Measurements from ENCODE around the gene HOXC9.

Gene HOXC9

DNA sequence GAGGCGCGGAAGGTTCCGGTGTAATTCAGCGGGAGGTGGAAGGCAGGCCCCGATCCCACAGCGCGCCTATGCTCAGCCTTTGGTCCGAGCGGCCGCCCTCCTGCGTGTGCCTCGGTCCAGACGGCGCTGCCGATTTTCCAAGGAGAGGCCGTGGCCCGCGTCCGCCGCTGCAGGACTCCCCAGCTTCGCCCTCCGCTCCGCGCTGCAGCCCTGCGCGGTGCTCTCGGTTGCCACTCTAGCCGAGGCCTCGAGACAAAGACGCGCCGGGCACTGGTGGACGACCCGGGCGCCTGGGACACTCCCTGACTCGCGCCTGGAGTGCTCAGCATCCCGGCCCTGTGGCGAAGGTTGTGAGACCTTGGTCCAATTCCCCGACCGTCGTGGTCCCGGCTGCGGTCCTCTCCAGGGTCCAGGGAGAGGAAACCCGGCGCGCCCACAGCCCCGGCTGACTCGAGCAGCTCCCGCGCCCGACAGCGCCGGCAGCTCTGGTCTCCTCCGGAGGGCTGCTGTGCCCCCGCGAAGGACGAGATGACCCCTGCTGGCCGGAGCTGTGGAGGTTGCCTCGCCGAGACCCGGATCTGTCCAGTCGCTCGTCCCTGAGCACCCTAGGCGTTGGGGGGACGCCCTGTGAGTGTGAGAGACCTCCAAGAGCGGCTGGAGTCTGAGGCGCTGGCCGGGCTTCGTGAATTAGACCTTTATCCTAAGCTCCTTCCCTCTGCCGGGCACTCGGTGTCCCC, 38.8 kb upstream of the HOXC9 start:
- H3F3A ChIP-seq (ENCODE audit: insufficient read depth), result no peaks in the 10 kb centered on the region
- H3K27me3 ChIP-seq (ENCODE audit: low read length), result 0 out of 2 replicates have a peak, but pooled peaks cover 4% of the 10 kb centered on the region
- H3K9ac ChIP-seq (ENCODE audit: low read length), result no peak overlapping the region
- no peak for TF ChIP-seq EZH2phosphoT487 (conservative IDR thresholded peaks at IDR 0.05; ENCODE audit: low read length)
- TF ChIP-seq, protein P1, sequence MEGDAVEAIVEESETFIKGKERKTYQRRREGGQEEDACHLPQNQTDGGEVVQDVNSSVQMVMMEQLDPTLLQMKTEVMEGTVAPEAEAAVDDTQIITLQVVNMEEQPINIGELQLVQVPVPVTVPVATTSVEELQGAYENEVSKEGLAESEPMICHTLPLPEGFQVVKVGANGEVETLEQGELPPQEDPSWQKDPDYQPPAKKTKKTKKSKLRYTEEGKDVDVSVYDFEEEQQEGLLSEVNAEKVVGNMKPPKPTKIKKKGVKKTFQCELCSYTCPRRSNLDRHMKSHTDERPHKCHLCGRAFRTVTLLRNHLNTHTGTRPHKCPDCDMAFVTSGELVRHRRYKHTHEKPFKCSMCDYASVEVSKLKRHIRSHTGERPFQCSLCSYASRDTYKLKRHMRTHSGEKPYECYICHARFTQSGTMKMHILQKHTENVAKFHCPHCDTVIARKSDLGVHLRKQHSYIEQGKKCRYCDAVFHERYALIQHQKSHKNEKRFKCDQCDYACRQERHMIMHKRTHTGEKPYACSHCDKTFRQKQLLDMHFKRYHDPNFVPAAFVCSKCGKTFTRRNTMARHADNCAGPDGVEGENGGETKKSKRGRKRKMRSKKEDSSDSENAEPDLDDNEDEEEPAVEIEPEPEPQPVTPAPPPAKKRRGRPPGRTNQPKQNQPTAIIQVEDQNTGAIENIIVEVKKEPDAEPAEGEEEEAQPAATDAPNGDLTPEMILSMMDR (IDR thresholded peaks at IDR 0.05; ENCODE audit: insufficient read depth, low read length, poor library complexity, severe bottlenecking), result no peak
- no peaks in the 10 kb centered on the region for H3K36me3 ChIP-seq (ENCODE audit: low read length)
- H3K79me2 ChIP-seq (ENCODE audit: insufficient read depth, low read length), result no peaks in the 10 kb centered on the region
- no peaks in the 10 kb centered on the region for H3K9me2 ChIP-seq (replicated peaks; ENCODE audit: insufficient read depth, low read length)
- H4K20me1 ChIP-seq (ENCODE audit: low read depth, low read length), result no peaks in the 10 kb centered on the region
- H3K27ac ChIP-seq (ENCODE audit: low read depth, low read length), result no peak overlapping the region
- H3K9me3 ChIP-seq (ENCODE audit: insufficient read depth, low read length), result no peaks in the 10 kb centered on the region
- H3K4me3 ChIP-seq (ENCODE audit: insufficient read depth, low read length, poor library complexity, severe bottlenecking), result no peak overlapping the region
- no peak overlapping the region for H2AFZ ChIP-seq (ENCODE audit: low read depth, low read length, severe bottlenecking)
- H3K4me2 ChIP-seq (ENCODE audit: low read depth, low read length, poor library complexity, severe bottlenecking), result no peak overlapping the region

DNA sequence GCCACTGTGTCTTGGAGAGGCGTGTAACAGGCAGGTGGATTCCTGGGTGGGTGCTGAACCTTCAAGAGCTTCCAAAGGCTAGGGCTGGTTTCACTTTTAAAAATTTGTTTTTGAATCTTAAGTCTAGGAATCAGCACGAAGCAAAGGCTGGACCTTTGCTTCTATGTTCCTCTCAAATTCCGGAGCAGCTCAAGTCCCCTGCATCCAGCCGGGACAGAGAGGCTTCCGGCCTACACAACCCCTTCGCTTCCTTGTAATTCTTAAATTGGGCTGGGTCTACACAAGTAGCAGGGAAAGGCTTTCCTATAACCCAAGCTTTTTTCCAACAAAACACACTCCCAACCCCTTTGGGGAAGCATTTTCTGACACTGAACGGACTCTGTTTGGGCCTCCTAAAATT, 37.0 kb upstream of the HOXC9 start:
- TF ChIP-seq, protein P1 (IDR thresholded peaks at IDR 0.05; ENCODE audit: insufficient read depth, low read length, poor library complexity, severe bottlenecking), result no peak
- no peak for TF ChIP-seq EZH2phosphoT487 (conservative IDR thresholded peaks at IDR 0.05; ENCODE audit: low read length)
- Histone ChIP-seq H3K79me2 (ENCODE audit: insufficient read depth, low read length) (no peaks in the 10 kb centered on the region), H3K27me3 (ENCODE audit: low read length) (0 out of 2 replicates have a peak, but pooled peaks cover 4% of the 10 kb centered on the region), H3K4me3 (ENCODE audit: insufficient read depth, low read length, poor library complexity, severe bottlenecking) (no peak overlapping the region), H2AFZ (ENCODE audit: low read depth, low read length, severe bottlenecking) (no peak overlapping the region), H3K27ac (ENCODE audit: low read depth, low read length) (no peak overlapping the region), H3K9me2 (replicated peaks; ENCODE audit: insufficient read depth, low read length) (no peaks in the 10 kb centered on the region), H3F3A (ENCODE audit: insufficient read depth) (no peaks in the 10 kb centered on the region), H3K9ac (ENCODE audit: low read length) (no peak overlapping the region), H3K4me2 (ENCODE audit: low read depth, low read length, poor library complexity, severe bottlenecking) (no peak overlapping the region), H3K9me3 (ENCODE audit: insufficient read depth, low read length) (no peaks in the 10 kb centered on the region), H4K20me1 (ENCODE audit: low read depth, low read length) (no peaks in the 10 kb centered on the region), H3K36me3 (ENCODE audit: low read length) (no peaks in the 10 kb centered on the region)

DNA sequence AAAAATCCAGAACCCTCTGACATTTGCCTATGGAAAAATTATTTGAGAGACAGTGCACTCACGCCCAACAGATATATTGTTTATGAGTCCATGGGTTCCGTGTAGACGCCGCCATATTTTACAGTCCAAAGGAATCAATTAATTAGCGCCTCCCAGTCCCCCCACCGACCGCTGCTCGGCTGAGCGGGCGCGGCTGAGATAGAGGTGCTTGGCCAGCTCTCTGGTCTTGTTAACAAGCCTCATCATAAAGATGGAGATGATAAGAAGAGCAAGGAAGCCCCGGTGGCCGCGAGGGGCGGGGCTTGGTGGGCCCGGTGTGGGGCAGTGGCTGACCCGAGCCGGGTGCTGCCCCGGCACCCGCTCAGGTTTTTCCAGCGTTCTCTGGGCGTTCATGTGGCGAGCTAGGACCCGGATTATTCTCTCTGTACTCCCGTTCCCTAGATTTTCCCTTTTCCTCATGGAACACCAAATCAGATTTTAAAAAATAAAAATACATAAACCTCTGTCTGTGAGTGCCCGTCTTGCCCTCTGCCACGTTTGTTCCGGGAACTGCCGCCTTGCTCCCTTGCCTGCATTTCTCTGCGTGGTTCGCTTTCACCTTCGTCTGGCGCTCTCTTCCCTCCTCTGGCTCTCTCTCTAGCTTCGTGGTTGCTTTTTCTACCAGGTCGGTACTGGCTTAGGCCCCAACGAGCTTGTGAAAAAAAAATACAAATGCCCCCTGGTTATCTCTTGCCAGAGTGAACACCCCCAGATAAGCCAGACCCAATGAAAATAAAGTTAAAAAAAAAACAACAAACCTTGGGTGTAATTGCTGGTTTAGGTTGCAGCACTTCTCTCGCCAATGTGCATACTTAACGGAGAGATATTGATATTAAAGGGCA, 36.3 kb upstream of the HOXC9 start:
- TF ChIP-seq EZH2phosphoT487 (conservative IDR thresholded peaks at IDR 0.05; ENCODE audit: low read length), result no peak
- TF ChIP-seq, protein P1 (IDR thresholded peaks at IDR 0.05; ENCODE audit: insufficient read depth, low read length, poor library complexity, severe bottlenecking), result no peak
- H3K36me3 ChIP-seq (ENCODE audit: low read length), result no peaks in the 10 kb centered on the region
- no peaks in the 10 kb centered on the region for H4K20me1 ChIP-seq (ENCODE audit: low read depth, low read length)
- no peak overlapping the region for H3K4me3 ChIP-seq (ENCODE audit: insufficient read depth, low read length, poor library complexity, severe bottlenecking)
- no peak overlapping the region for H3K9ac ChIP-seq (ENCODE audit: low read length)
- H3K9me2 ChIP-seq (replicated peaks; ENCODE audit: insufficient read depth, low read length), result no peaks in the 10 kb centered on the region
- no peak overlapping the region for H2AFZ ChIP-seq (ENCODE audit: low read depth, low read length, severe bottlenecking)
- no peak overlapping the region for H3K27ac ChIP-seq (ENCODE audit: low read depth, low read length)
- no peak overlapping the region for H3K4me2 ChIP-seq (ENCODE audit: low read depth, low read length, poor library complexity, severe bottlenecking)
- no peaks in the 10 kb centered on the region for H3K79me2 ChIP-seq (ENCODE audit: insufficient read depth, low read length)
- no peaks in the 10 kb centered on the region for H3K9me3 ChIP-seq (ENCODE audit: insufficient read depth, low read length)
- no peaks in the 10 kb centered on the region for H3F3A ChIP-seq (ENCODE audit: insufficient read depth)
- 0 out of 2 replicates have a peak, but pooled peaks cover 4% of the 10 kb centered on the region for H3K27me3 ChIP-seq (ENCODE audit: low read length)
